ENCODE data around the gene RSPH3. TPM values are rescaled to one million over a fixed set of nuclear protein-coding genes. Genes with fewer than 3 reads are reported as not detected.

RSPH3 gene
- total and polyA plus RNA-seq, 10 of the 15 experiments (the other 5 are each of a cell fraction or from before 2014, with no cell fraction given) = 0.40 to 3.5 (median 1.4) TPM

DNA sequence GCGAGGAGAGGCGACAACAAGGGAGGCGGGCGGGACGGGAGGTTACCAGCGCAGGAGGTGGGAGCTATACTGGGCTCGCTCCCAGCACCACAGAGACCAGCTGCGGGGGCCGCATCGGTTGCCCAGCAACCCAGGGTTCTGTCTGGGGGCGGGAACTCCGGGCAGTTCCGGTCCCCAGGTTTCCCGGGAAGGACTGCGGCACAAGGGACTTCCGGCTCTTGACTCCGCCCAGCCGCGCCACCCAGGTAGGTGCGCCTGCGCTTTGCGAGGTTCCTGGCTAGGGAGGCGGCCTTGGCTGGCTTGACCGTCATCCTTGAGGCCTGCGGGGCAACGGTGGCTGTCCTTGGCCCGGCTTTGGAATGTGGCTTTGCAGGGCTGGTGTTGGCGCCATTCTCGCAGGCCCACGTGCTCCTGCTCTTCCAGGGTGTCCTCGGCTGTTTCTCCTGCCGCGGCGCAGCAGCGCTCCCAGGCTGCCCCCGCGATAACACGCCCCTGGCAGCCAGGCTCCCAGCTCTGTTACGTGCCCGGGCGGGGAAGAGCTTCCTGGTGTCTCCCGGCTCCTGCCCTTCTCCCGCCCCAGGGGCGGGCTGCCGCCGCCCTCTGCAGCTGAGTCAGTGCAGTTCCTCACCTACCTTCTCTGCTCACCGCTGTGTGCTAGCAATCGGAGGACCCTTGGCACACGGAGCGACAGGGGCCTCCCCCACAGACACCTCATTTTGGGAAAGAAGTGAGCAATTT, at the start of gene RSPH3 (continued):
- TF ChIP-seq, protein P1, sequence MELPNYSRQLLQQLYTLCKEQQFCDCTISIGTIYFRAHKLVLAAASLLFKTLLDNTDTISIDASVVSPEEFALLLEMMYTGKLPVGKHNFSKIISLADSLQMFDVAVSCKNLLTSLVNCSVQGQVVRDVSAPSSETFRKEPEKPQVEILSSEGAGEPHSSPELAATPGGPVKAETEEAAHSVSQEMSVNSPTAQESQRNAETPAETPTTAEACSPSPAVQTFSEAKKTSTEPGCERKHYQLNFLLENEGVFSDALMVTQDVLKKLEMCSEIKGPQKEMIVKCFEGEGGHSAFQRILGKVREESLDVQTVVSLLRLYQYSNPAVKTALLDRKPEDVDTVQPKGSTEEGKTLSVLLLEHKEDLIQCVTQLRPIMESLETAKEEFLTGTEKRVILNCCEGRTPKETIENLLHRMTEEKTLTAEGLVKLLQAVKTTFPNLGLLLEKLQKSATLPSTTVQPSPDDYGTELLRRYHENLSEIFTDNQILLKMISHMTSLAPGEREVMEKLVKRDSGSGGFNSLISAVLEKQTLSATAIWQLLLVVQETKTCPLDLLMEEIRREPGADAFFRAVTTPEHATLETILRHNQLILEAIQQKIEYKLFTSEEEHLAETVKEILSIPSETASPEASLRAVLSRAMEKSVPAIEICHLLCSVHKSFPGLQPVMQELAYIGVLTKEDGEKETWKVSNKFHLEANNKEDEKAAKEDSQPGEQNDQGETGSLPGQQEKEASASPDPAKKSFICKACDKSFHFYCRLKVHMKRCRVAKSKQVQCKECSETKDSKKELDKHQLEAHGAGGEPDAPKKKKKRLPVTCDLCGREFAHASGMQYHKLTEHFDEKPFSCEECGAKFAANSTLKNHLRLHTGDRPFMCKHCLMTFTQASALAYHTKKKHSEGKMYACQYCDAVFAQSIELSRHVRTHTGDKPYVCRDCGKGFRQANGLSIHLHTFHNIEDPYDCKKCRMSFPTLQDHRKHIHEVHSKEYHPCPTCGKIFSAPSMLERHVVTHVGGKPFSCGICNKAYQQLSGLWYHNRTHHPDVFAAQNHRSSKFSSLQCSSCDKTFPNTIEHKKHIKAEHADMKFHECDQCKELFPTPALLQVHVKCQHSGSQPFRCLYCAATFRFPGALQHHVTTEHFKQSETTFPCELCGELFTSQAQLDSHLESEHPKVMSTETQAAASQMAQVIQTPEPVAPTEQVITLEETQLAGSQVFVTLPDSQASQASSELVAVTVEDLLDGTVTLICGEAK (IDR thresholded peaks at IDR 0.05; ENCODE audit: borderline replicate concordance) = peak; percentile 97
- 0 out of 2 replicates have a peak, but pooled peaks have one; percentile 76 for TF ChIP-seq NBN (IDR thresholded peaks at IDR 0.05)
- no peak for TF ChIP-seq RCOR1 (conservative IDR thresholded peaks at IDR 0.05; ENCODE audit: low read depth, low read length)
- TF ChIP-seq SRF (IDR thresholded peaks at IDR 0.05; ENCODE audit: low read depth in 2 of 2, low read length in 2 of 2) = peak; percentile 95 to 98
- peak; percentile 83 for TF ChIP-seq HDGF (IDR thresholded peaks at IDR 0.05)
- TF ChIP-seq NR2C2 (IDR thresholded peaks at IDR 0.05; ENCODE audit: borderline replicate concordance, control insufficient read depth, insufficient read length, low read depth) = no peak
- TF ChIP-seq MXI1 (IDR thresholded peaks at IDR 0.05; ENCODE audit: low read depth, low read length) = peak; percentile 63
- TF ChIP-seq EED (IDR thresholded peaks at IDR 0.05; ENCODE audit: low read depth) = peak; percentile 78
- TF ChIP-seq ELK1 (IDR thresholded peaks at IDR 0.05; ENCODE audit: low read depth, low read length) = peak; percentile 99
- peak; percentile 96 for TF ChIP-seq SIN3A (IDR thresholded peaks at IDR 0.05; ENCODE audit: low read depth, low read length)
- no peak for TF ChIP-seq MYB (IDR thresholded peaks at IDR 0.05; ENCODE audit: borderline replicate concordance, low read depth, low read length)
- peak; percentile 21; the same call in 1 of the 2 replicates for TF ChIP-seq RAD21 (IDR thresholded peaks at IDR 0.05; ENCODE audit: insufficient read depth, low read depth, low read length)
- TF ChIP-seq YY1 (IDR thresholded peaks at IDR 0.05; ENCODE audit: low read depth, low read length) = peak; percentile 60
- TF ChIP-seq ZSCAN29 (IDR thresholded peaks at IDR 0.05) = no peak
- no peak for TF ChIP-seq FOXM1 (IDR thresholded peaks at IDR 0.05; ENCODE audit: low read depth, low read length)
- TF ChIP-seq NRF1 (conservative IDR thresholded peaks at IDR 0.05; ENCODE audit: low read depth, low read length) = peak; percentile 84
- TF ChIP-seq ZBTB11 (CRISPR knock-in tag; IDR thresholded peaks at IDR 0.05) = peak; percentile 83
- no peak for TF ChIP-seq ATF2 (IDR thresholded peaks at IDR 0.05; ENCODE audit: low read length)
- no peak for TF ChIP-seq KDM1A (IDR thresholded peaks at IDR 0.05; ENCODE audit: borderline replicate concordance)
- peak; percentile 74; the same call in 1 of the 2 replicates for TF ChIP-seq LARP7 (IDR thresholded peaks at IDR 0.05)
- peak; percentile 98 for TF ChIP-seq POLR2A (IDR thresholded peaks at IDR 0.05; ENCODE audit: low read depth, low read length)
- peak; percentile 60 for TF ChIP-seq SP1 (IDR thresholded peaks at IDR 0.05; ENCODE audit: low read depth, low read length)

Data from GM12878 (cell line).